WTC11 (cell line): ENCODE data around the gene GSC2. TPM values are rescaled to one million over a fixed set of nuclear protein-coding genes. Genes with fewer than 3 reads are reported as not detected.

Experiments used
- ATAC-seq: fragments of 200-7000 bp; cut with Tn5 transposase; 2 replicates; pipeline ENCODE4 v1.10.0; 2021; ENCODE audit warnings: mild to moderate bottlenecking, moderate library complexity
- CTCF ChIA-PET: fragments of 300-600 bp; sonication (Branson Sonifier 250); formaldehyde crosslinking; loops from one replicate; lab custom pipeline; 2021; ENCODE audit warnings: antibody characterized with exemption; lab: Charles Lee
- POLR2A ChIA-PET: fragments of 350-600 bp; sonication (Branson Sonifier 250); formaldehyde crosslinking; loops from one replicate; lab custom pipeline; 2021; ENCODE audit warnings: antibody characterized with exemption; lab: Charles Lee
- DNase-seq: peaks from one replicate; pipeline ENCODE4 v3.0.0; 2021; ENCODE audit warnings: low spot score
- H3K27ac Mint-ChIP-seq: 2 replicates; pipeline ENCODE4 v1.8.0; 2021; ENCODE audit warnings: mixed read lengths
- H3K27me3 Mint-ChIP-seq: 2 replicates; pipeline ENCODE4 v1.8.0; 2021; ENCODE audit warnings: low read depth, mild to moderate bottlenecking, moderate library complexity, mixed read lengths
- H3K36me3 Mint-ChIP-seq: 2 replicates; pipeline ENCODE4 v1.8.0; 2021; ENCODE audit warnings: mixed read lengths
- H3K4me1 Mint-ChIP-seq: 2 replicates; pipeline ENCODE4 v1.8.0; 2022; ENCODE audit warnings: mixed read lengths
- H3K4me3 Mint-ChIP-seq: 2 replicates; pipeline ENCODE4 v1.8.0; 2021; ENCODE audit warnings: mild to moderate bottlenecking, moderate library complexity, mixed read lengths
- H3K9me3 Mint-ChIP-seq: 2 replicates; pipeline ENCODE4 v1.8.0; 2021; ENCODE audit warnings: mixed read lengths
- GABPB1 ChIP-seq: sonication (generic); formaldehyde crosslinking; IDR thresholded peaks from 2 replicates; pipeline ENCODE4 v1.8.1; 2023; ENCODE audit warnings: mild to moderate bottlenecking, missing genetic modification reagents
- MXD4 ChIP-seq: fragments of 250-450 bp; sonication (Bioruptor Pico); IDR thresholded peaks from 2 replicates; pipeline ENCODE4 v1.8.0; 2021; ENCODE audit warnings: mild to moderate bottlenecking, moderate library complexity, borderline replicate concordance
- MYBL2 ChIP-seq: sonication (generic); formaldehyde crosslinking; IDR thresholded peaks from 2 replicates; pipeline ENCODE4 v1.8.1; 2023; ENCODE audit warnings: mild to moderate bottlenecking, moderate library complexity, missing genetic modification reagents
- NR2C2 ChIP-seq: sonication (generic); formaldehyde crosslinking; IDR thresholded peaks from 2 replicates; pipeline ENCODE4 v1.8.0; 2022; ENCODE audit warnings: mild to moderate bottlenecking, missing genetic modification reagents
- RORB ChIP-seq: fragments of 250-450 bp; sonication (Bioruptor Pico); IDR thresholded peaks from 2 replicates; pipeline ENCODE4 v1.9.0; 2021; ENCODE audit warnings: mild to moderate bottlenecking
- SOX15 ChIP-seq: fragments of 250-450 bp; sonication (Bioruptor Pico); IDR thresholded peaks from 2 replicates; pipeline ENCODE4 v1.9.0; 2021; ENCODE audit warnings: mild to moderate bottlenecking
- TEAD1 ChIP-seq: sonication (generic); formaldehyde crosslinking; IDR thresholded peaks from 2 replicates; pipeline ENCODE4 v1.8.0; 2022; ENCODE audit warnings: mild to moderate bottlenecking, missing genetic modification reagents
- ZBTB21 ChIP-seq: sonication (generic); formaldehyde crosslinking; IDR thresholded peaks from 2 replicates; pipeline ENCODE4 v1.8.1; 2023; ENCODE audit warnings: mild to moderate bottlenecking, missing genetic modification reagents, borderline replicate concordance
- ZNF138 ChIP-seq: sonication (generic); formaldehyde crosslinking; conservative IDR thresholded peaks from 2 replicates; pipeline ENCODE4 v1.8.1; 2022; ENCODE audit warnings: mild to moderate bottlenecking, moderate library complexity, missing genetic modification reagents
- ZNF423 ChIP-seq: fragments of 250-450 bp; sonication (Bioruptor Pico); IDR thresholded peaks from 2 replicates; pipeline ENCODE4 v2.1.2; 2022; ENCODE audit warnings: mild to moderate bottlenecking, moderate library complexity
- total RNA-seq: library from RNA; stranded (reverse); gene quantifications from 3 replicates; pipeline ENCODE4 v1.2.3, GENCODE V29; 2021
- TF ChIP-seq, protein P1 (sequence below): sonication (generic); formaldehyde crosslinking; IDR thresholded peaks from 2 replicates; pipeline ENCODE4 v1.8.1; 2023; ENCODE audit warnings: mild to moderate bottlenecking, missing genetic modification reagents, moderate library complexity
- TF ChIP-seq, protein P2 (sequence below): sonication (generic); formaldehyde crosslinking; IDR thresholded peaks from 2 replicates; pipeline ENCODE4 v1.8.0; 2022; ENCODE audit warnings: missing genetic modification reagents
- TF ChIP-seq, protein P3 (sequence below): sonication (generic); formaldehyde crosslinking; IDR thresholded peaks from 2 replicates; pipeline ENCODE4 v1.8.0; 2022; ENCODE audit warnings: mild to moderate bottlenecking, missing genetic modification reagents
- TF ChIP-seq, protein P4 (sequence below): sonication (generic); formaldehyde crosslinking; IDR thresholded peaks from 2 replicates; pipeline ENCODE4 v1.8.0; 2022; ENCODE audit warnings: mild to moderate bottlenecking, missing genetic modification reagents
- TF ChIP-seq, protein P5 (sequence below): fragments of 200-600 bp; IDR thresholded peaks from 2 replicates; pipeline ENCODE4 v1.8.0; 2022; ENCODE audit warnings: antibody characterized with exemption
- TF ChIP-seq, protein P6 (sequence below): sonication (generic); formaldehyde crosslinking; conservative IDR thresholded peaks from 2 replicates; pipeline ENCODE4 v1.8.1; 2023; ENCODE audit warnings: mild to moderate bottlenecking, low read depth, missing genetic modification reagents, moderate library complexity

GSC2 gene
- total RNA-seq, 1 experiment from 2014 or later = 0.68 TPM

DNA sequence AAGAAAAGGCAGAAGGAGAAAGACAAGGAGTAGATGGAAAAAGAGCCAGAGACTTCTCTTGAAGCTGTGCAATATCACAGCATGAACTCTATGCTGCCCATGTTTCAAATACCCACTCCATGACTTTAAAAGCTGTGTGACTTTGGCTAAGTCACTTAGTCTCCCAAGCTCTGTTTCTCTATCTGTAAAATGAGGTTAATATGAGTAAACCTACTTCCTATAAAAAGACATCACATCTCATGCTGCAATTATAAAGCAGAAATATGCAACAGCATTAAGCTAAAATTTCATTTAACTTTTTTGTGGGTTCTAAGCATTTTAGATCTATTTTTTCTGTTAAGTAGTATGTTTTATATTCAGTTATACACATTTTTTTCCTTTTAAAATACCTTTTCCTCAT, 39.4 kb downstream of the GSC2 start (continued):
- TF ChIP-seq, protein P1, sequence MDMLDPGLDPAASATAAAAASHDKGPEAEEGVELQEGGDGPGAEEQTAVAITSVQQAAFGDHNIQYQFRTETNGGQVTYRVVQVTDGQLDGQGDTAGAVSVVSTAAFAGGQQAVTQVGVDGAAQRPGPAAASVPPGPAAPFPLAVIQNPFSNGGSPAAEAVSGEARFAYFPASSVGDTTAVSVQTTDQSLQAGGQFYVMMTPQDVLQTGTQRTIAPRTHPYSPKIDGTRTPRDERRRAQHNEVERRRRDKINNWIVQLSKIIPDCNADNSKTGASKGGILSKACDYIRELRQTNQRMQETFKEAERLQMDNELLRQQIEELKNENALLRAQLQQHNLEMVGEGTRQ (CRISPR knock-in tag) = no peak
- TF ChIP-seq, protein P2, sequence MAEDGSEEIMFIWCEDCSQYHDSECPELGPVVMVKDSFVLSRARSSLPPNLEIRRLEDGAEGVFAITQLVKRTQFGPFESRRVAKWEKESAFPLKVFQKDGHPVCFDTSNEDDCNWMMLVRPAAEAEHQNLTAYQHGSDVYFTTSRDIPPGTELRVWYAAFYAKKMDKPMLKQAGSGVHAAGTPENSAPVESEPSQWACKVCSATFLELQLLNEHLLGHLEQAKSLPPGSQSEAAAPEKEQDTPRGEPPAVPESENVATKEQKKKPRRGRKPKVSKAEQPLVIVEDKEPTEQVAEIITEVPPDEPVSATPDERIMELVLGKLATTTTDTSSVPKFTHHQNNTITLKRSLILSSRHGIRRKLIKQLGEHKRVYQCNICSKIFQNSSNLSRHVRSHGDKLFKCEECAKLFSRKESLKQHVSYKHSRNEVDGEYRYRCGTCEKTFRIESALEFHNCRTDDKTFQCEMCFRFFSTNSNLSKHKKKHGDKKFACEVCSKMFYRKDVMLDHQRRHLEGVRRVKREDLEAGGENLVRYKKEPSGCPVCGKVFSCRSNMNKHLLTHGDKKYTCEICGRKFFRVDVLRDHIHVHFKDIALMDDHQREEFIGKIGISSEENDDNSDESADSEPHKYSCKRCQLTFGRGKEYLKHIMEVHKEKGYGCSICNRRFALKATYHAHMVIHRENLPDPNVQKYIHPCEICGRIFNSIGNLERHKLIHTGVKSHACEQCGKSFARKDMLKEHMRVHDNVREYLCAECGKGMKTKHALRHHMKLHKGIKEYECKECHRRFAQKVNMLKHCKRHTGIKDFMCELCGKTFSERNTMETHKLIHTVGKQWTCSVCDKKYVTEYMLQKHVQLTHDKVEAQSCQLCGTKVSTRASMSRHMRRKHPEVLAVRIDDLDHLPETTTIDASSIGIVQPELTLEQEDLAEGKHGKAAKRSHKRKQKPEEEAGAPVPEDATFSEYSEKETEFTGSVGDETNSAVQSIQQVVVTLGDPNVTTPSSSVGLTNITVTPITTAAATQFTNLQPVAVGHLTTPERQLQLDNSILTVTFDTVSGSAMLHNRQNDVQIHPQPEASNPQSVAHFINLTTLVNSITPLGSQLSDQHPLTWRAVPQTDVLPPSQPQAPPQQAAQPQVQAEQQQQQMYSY (CRISPR knock-in tag) = no peak
- TF ChIP-seq ZNF138 (CRISPR knock-in tag) = no peak
- no peak for TF ChIP-seq TEAD1
- TF ChIP-seq, protein P3, sequence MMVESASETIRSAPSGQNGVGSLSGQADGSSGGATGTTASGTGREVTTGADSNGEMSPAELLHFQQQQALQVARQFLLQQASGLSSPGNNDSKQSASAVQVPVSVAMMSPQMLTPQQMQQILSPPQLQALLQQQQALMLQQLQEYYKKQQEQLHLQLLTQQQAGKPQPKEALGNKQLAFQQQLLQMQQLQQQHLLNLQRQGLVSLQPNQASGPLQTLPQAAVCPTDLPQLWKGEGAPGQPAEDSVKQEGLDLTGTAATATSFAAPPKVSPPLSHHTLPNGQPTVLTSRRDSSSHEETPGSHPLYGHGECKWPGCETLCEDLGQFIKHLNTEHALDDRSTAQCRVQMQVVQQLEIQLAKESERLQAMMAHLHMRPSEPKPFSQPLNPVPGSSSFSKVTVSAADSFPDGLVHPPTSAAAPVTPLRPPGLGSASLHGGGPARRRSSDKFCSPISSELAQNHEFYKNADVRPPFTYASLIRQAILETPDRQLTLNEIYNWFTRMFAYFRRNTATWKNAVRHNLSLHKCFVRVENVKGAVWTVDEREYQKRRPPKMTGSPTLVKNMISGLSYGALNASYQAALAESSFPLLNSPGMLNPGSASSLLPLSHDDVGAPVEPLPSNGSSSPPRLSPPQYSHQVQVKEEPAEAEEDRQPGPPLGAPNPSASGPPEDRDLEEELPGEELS (CRISPR knock-in tag) = no peak
- TF ChIP-seq SOX15 (CRISPR knock-in tag) = no peak
- TF ChIP-seq RORB = no peak
- TF ChIP-seq NR2C2 = no peak
- TF ChIP-seq, all 79 proteins: peak for 0

DNA sequence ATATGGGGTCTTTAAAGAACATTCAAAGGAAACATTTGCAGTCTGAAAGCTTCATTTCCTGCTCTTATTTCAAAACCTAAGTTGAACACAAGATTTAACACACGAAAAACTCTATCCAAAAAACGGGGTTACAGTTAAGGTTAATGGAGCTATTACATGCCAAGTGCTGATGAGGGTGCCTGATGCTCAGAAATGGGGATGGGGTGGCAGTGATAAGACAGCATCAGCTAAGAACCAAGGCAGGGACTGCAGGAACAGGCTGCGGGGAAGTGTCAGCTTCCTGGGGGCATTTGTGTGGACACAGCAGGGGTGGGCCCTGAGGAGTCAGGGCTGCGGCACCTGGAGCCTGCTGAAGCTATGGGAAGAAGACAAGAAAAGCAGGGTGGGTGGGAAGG, 40.0 kb downstream of the GSC2 start:
- H3K9me3 Mint-ChIP-seq = no peaks in the 10 kb centered on the region
- no peaks in the 10 kb centered on the region for H3K27me3 Mint-ChIP-seq
- no peak for DNase-seq
- no peaks in the 10 kb centered on the region for H3K36me3 Mint-ChIP-seq
- no peak overlapping the region for H3K4me3 Mint-ChIP-seq
- peaks cover 21% of the 10 kb centered on the region for H3K4me1 Mint-ChIP-seq
- ChIA-PET CTCF (interaction anchor here (0.9 to 2.5 kb wide), 7 partner anchors 9 to 69 kb away, joined by 3 to 17 read pairs (median 4); partner anchors contain the start of genes DGCR2, ESS2 and SLC25A1), POLR2A (interaction anchor here (1.0 to 1.1 kb wide), 2 partner anchors 12 to 35 kb away, joined by 3 to 4 read pairs; partner anchors contain the start of genes DGCR2 and ESS2)
- TF ChIP-seq ZNF423 (CRISPR knock-in tag) = peak; percentile 84
- TF ChIP-seq, protein P4, sequence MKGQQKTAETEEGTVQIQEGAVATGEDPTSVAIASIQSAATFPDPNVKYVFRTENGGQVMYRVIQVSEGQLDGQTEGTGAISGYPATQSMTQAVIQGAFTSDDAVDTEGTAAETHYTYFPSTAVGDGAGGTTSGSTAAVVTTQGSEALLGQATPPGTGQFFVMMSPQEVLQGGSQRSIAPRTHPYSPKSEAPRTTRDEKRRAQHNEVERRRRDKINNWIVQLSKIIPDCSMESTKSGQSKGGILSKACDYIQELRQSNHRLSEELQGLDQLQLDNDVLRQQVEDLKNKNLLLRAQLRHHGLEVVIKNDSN (CRISPR knock-in tag) = no peak
- TF ChIP-seq, all 79 proteins: peak for 1
- ATAC-seq = no peak; the same call in 1 of the 2 replicates
- peak overlapping the region; percentile 55 for H3K27ac Mint-ChIP-seq

DNA sequence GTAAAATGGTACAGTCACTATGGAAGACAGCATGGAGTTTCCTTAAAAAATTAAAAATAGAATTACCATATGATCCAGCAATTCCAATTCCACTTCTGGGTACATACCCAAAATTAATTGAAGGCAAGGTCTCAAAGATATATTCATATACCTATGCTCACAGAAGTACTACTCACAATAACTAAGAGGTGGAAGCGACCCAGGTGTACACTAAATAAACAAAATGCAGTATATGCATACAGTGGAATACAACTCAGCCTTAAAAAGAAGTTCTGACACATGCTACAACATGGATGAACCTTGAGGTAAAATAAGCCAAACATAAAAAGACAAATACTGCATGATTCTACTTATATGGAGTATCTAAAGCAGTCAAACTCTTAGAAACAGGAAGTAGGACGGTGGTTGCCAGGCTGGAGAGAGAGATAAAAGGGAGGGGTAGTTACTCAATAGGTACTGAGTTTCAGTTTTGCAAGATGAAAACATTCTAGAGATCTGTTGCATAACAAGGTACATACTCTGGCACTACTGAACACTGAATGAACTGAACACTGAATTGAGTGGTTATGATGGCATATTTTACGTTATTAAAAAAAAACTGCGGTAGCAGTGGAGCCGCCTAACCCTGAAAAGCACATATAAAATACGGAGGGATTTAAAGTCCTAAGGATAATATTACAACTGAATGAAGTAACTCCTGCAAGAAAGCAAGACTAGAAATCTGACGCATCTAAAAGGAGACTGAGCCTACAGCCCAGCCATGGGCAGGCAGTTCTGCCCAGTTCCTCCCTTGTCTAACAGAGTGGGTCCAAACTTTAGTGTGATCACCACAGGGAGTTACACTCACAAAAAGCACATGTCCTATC, 40.7 kb downstream of the GSC2 start:
- no peak for ATAC-seq
- Mint-ChIP-seq H3K9me3 (no peaks in the 10 kb centered on the region), H3K4me3 (no peak overlapping the region), H3K4me1 (peaks cover 22% of the 10 kb centered on the region), H3K27ac (peak overlapping the region; percentile 55), H3K27me3 (no peaks in the 10 kb centered on the region), H3K36me3 (no peaks in the 10 kb centered on the region)
- CTCF ChIA-PET = interaction anchor here (0.9 to 2.5 kb wide), 5 partner anchors 9 to 69 kb away, joined by 3 to 14 read pairs (median 3); partner anchors contain the start of genes ESS2 and SLC25A1
- POLR2A ChIA-PET = interaction anchor here (1.0 to 1.1 kb wide), 2 partner anchors 13 to 35 kb away, joined by 3 to 4 read pairs; partner anchors contain the start of genes DGCR2 and ESS2
- peak; percentile 53 for TF ChIP-seq GABPB1 (CRISPR knock-in tag)
- no peak for TF ChIP-seq RORB
- no peak for DNase-seq

DNA sequence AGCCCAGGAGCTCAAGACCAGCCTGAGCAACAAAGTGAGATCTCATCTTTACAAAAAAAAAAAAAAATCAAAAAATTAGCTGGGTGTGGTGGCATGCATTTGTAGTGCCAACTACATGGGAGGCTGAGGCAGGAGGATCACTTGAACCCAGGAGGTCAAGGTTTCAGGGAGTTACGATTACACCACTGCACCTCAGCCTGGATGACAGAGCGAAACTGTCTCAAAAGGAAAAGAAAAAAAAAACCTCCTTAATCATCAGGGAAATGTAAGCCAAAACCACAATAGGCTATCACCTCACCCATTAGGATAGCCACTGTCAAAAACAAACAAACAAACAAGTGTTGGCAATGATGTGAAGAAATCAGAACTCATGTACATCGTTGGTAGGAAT, 41.3 kb downstream of the GSC2 start:
- no peaks in the 10 kb centered on the region for H3K9me3 Mint-ChIP-seq
- no peaks in the 10 kb centered on the region for H3K36me3 Mint-ChIP-seq
- ATAC-seq (no peak), DNase-seq (no peak)
- ChIA-PET CTCF (interaction anchor here (1.1 kb wide), 1 partner anchor 71 kb away, joined by 3 read pairs; no protein-coding TSS in a partner anchor), POLR2A (interaction anchor here (0.7 kb wide), 1 partner anchor 36 kb away, joined by 3 read pairs; the partner anchor contains the start of gene ESS2)
- peaks cover 25% of the 10 kb centered on the region for H3K4me1 Mint-ChIP-seq
- H3K27ac Mint-ChIP-seq = no peak overlapping the region
- H3K27me3 Mint-ChIP-seq = no peaks in the 10 kb centered on the region
- no peak overlapping the region for H3K4me3 Mint-ChIP-seq
- no peak for TF ChIP-seq ZBTB21 (CRISPR knock-in tag)
- no peak for TF ChIP-seq MYBL2 (CRISPR knock-in tag)
- TF ChIP-seq, protein P5, sequence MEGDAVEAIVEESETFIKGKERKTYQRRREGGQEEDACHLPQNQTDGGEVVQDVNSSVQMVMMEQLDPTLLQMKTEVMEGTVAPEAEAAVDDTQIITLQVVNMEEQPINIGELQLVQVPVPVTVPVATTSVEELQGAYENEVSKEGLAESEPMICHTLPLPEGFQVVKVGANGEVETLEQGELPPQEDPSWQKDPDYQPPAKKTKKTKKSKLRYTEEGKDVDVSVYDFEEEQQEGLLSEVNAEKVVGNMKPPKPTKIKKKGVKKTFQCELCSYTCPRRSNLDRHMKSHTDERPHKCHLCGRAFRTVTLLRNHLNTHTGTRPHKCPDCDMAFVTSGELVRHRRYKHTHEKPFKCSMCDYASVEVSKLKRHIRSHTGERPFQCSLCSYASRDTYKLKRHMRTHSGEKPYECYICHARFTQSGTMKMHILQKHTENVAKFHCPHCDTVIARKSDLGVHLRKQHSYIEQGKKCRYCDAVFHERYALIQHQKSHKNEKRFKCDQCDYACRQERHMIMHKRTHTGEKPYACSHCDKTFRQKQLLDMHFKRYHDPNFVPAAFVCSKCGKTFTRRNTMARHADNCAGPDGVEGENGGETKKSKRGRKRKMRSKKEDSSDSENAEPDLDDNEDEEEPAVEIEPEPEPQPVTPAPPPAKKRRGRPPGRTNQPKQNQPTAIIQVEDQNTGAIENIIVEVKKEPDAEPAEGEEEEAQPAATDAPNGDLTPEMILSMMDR = no peak
- TF ChIP-seq, protein P6, sequence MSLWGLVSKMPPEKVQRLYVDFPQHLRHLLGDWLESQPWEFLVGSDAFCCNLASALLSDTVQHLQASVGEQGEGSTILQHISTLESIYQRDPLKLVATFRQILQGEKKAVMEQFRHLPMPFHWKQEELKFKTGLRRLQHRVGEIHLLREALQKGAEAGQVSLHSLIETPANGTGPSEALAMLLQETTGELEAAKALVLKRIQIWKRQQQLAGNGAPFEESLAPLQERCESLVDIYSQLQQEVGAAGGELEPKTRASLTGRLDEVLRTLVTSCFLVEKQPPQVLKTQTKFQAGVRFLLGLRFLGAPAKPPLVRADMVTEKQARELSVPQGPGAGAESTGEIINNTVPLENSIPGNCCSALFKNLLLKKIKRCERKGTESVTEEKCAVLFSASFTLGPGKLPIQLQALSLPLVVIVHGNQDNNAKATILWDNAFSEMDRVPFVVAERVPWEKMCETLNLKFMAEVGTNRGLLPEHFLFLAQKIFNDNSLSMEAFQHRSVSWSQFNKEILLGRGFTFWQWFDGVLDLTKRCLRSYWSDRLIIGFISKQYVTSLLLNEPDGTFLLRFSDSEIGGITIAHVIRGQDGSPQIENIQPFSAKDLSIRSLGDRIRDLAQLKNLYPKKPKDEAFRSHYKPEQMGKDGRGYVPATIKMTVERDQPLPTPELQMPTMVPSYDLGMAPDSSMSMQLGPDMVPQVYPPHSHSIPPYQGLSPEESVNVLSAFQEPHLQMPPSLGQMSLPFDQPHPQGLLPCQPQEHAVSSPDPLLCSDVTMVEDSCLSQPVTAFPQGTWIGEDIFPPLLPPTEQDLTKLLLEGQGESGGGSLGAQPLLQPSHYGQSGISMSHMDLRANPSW (CRISPR knock-in tag) = no peak
- no peak for TF ChIP-seq MXD4 (CRISPR knock-in tag)
